Endothelial cell of umbilical vein (primary cell): ENCODE measurements around the gene AGAP3. TPM values are rescaled to one million over a fixed set of nuclear protein-coding genes. Genes with fewer than 3 reads are reported as not detected.

ENCODE experiments used
- BruUV-seq: library from RNA; stranded (reverse); fragments of 400-500 nt; replicated peaks from 2 replicates; lab custom pipeline; 2021; lab: Mats Ljungman, UMichigan
- CTCF ChIA-PET: fragments of 300-600, 350-600 bp; sonication (Branson Sonifier 250); formaldehyde crosslinking; loops from one replicate; lab custom pipeline; 2021; ENCODE audit warnings: antibody characterized with exemption, inconsistent platforms; lab: Charles Lee
- POLR2A ChIA-PET: fragments of 300-600, 350-600 bp; sonication (Branson Sonifier 250); formaldehyde crosslinking; loops from one replicate; lab custom pipeline; 2021; ENCODE audit warnings: antibody characterized with exemption, inconsistent platforms; lab: Charles Lee
- DNase-seq: peaks from one replicate; pipeline ENCODE4 v3.0.0-alpha.2; 2011; ENCODE audit warnings: low read depth, low spot score
- FAIRE-seq: peaks from 2 replicates; lab custom pipeline; 2011; peaks lifted over from hg19 to GRCh38; lab: Jason Lieb, UNC
- H2AFZ ChIP-seq: 2 replicates; pipeline ENCODE4 v1.6.0; 2012; ENCODE audit warnings: low read depth, low read length, control low read depth, inconsistent platforms
- H3K27ac ChIP-seq: 2 replicates; pipeline ENCODE4 v1.5.1; 2011; ENCODE audit warnings: low read depth, mild to moderate bottlenecking, control low read depth, low read length, moderate library complexity; ENCODE audit not compliant: insufficient read depth
- H3K27me3 ChIP-seq, 2 experiments: 2 replicates each; pipeline versions ENCODE4 v1.6.0 to v1.6.1; 2011; ENCODE audit warnings: low read length in 2 of 2, mixed read lengths in 1 of 2; ENCODE audit not compliant: control insufficient read depth in 2 of 2, insufficient read depth in 2 of 2
- H3K36me3 ChIP-seq, 2 experiments: 2 replicates in 1 of 2; 3 replicates in 1 of 2; pipeline ENCODE4 v1.5.1; 2011; ENCODE audit warnings: low read length in 2 of 2, mild to moderate bottlenecking in 1 of 2, moderate library complexity in 1 of 2; ENCODE audit not compliant: control insufficient read depth in 2 of 2, insufficient read depth in 2 of 2; ENCODE audit errors: extremely low read depth in 1 of 2
- H3K4me1 ChIP-seq: 3 replicates; pipeline ENCODE4 v1.5.1; 2011; ENCODE audit warnings: mild to moderate bottlenecking, low read length; ENCODE audit not compliant: control insufficient read depth, insufficient read depth; ENCODE audit errors: extremely low read depth
- H3K4me2 ChIP-seq: 2 replicates; pipeline ENCODE4 v1.6.1; 2011; ENCODE audit warnings: low read length, control low read depth, mixed read lengths; ENCODE audit not compliant: insufficient read depth
- H3K4me3 ChIP-seq, 3 experiments: fragments of 200-600 bp in 1 of 3; sonication (generic), shearing (Covaris generic) in 1 of 3; replicated peaks in 1 of 3; 2 replicates each; pipeline ENCODE4 v1.5.1; 2011 to 2016; ENCODE audit warnings: control low read depth in 3 of 3, low read length in 3 of 3, mild to moderate bottlenecking in 2 of 3, inconsistent platforms in 1 of 3, low read depth in 1 of 3, moderate library complexity in 1 of 3; ENCODE audit not compliant: insufficient read depth in 1 of 3
- H3K79me2 ChIP-seq: 2 replicates; pipeline ENCODE4 v1.6.0; 2012; ENCODE audit warnings: low read length, inconsistent platforms; ENCODE audit not compliant: control insufficient read depth, insufficient read depth
- H3K9ac ChIP-seq: replicated peaks from 2 replicates; pipeline ENCODE3; 2011; ENCODE audit warnings: low read length, control low read depth; ENCODE audit not compliant: insufficient read depth; ENCODE audit errors: extremely low read depth
- H3K9me1 ChIP-seq: replicated peaks from 3 replicates; pipeline ENCODE4 v1.6.0; 2011; ENCODE audit warnings: mild to moderate bottlenecking, low read length; ENCODE audit not compliant: control insufficient read depth, insufficient read depth; ENCODE audit errors: extremely low read depth
- H3K9me3 ChIP-seq: replicated peaks from 2 replicates; pipeline ENCODE4 v1.5.1; 2012; ENCODE audit warnings: low read length, inconsistent platforms; ENCODE audit not compliant: control insufficient read depth, insufficient read depth
- H4K20me1 ChIP-seq: replicated peaks from 2 replicates; pipeline ENCODE3; 2011; ENCODE audit warnings: mild to moderate bottlenecking, low read length; ENCODE audit not compliant: control insufficient read depth, insufficient read depth; ENCODE audit errors: extremely low read depth
- CTCF ChIP-seq, 2 donors: IDR thresholded peaks; 1 replicate in 1 of 2; 2 replicates in 1 of 2; pipeline ENCODE4 v1.5.1; 2011; ENCODE audit warnings: low read length in 2 of 2, mild to moderate bottlenecking in 2 of 2, moderate library complexity in 2 of 2, control low read depth in 1 of 2, inconsistent platforms in 1 of 2, low read depth in 1 of 2; ENCODE audit not compliant: insufficient read depth in 1 of 2; ENCODE audit errors: extremely low read depth in 1 of 2
- EZH2 ChIP-seq: IDR thresholded peaks from 2 replicates; pipeline ENCODE4 v1.6.1; 2012; ENCODE audit warnings: borderline replicate concordance, low read depth, mild to moderate bottlenecking, moderate library complexity, low read length, inconsistent platforms; ENCODE audit not compliant: severe bottlenecking
- FOS ChIP-seq: IDR thresholded peaks from 2 replicates; pipeline ENCODE4 v1.6.1; 2011; ENCODE audit warnings: mild to moderate bottlenecking, low read length, moderate library complexity, borderline replicate concordance; ENCODE audit not compliant: insufficient read depth
- GATA2 ChIP-seq: IDR thresholded peaks from 2 replicates; pipeline ENCODE4 v1.7.0; 2011; ENCODE audit warnings: low read depth, mild to moderate bottlenecking, moderate library complexity, mixed read lengths, low read length; ENCODE audit not compliant: insufficient read length, insufficient read depth
- JUN ChIP-seq: IDR thresholded peaks from 2 replicates; pipeline ENCODE4 v1.6.1; 2011; ENCODE audit warnings: borderline replicate concordance, low read depth; ENCODE audit not compliant: insufficient read length, insufficient read depth
- MAX ChIP-seq: IDR thresholded peaks from 2 replicates; pipeline ENCODE4 v1.6.1; 2011; ENCODE audit not compliant: insufficient read depth, insufficient read length
- MYC ChIP-seq: IDR thresholded peaks from one replicate; pipeline ENCODE4 v1.6.1; 2011; ENCODE audit warnings: mild to moderate bottlenecking, low read depth, low read length
- POLR2A ChIP-seq: IDR thresholded peaks from 2 replicates; pipeline ENCODE4 v1.6.1; 2012; ENCODE audit warnings: low read depth, mild to moderate bottlenecking, control low read depth, low read length
- POLR2AphosphoS5 ChIP-seq: IDR thresholded peaks from 2 replicates; pipeline ENCODE4 v1.6.1; 2012; ENCODE audit warnings: low read depth, mild to moderate bottlenecking, control low read depth, low read length, moderate library complexity; ENCODE audit not compliant: insufficient read depth
- dilution Hi-C: fragments of 300-500 bp; cut with MboI; formaldehyde crosslinking; loops from one replicate; pipeline ENCODE4 v1.15.0; 2019; ENCODE audit warnings: low sequenced_read_pairs; ENCODE audit not compliant: extremely low pct_ligation_motif_present
- intact Hi-C: fragments of 100-400 bp; cut with micrococcal nuclease; formaldehyde crosslinking; loops from one replicate; pipeline ENCODE4 v1.10.0; 2022
- polyA plus RNA-seq, 4 experiments: library from polyadenylated mRNA; depleted of rRNA in 3 of 4; stranded (reverse) in 3 of 4; unstranded in 1 of 4; fragments of >200 nt; gene quantifications; 2 replicates each; pipeline versions ENCODE4 v1.2.1 to v1.2.3, GENCODE V29; 2011 to 2012; ENCODE audit warnings: missing spikeins in 1 of 4
- total RNA-seq: library from RNA; stranded (reverse); gene quantifications from 2 replicates; pipeline ENCODE4 v1.2.3, GENCODE V29; 2021

Gene AGAP3
- total and polyA plus RNA-seq, 2 donors (not counting 3 experiments of a cell fraction or from before 2014, with no cell fraction given), result 171 to 174 TPM

- intact Hi-C loops, result loop anchor here (2.0 kb wide), 2 partner anchors 148 to 212 kb away; no protein-coding TSS in a partner anchor
- FAIRE-seq, result no peak
- H3K36me3 ChIP-seq, result peaks cover 0 to 2% of the 10 kb centered on the region in 2 experiments
- H3K27ac ChIP-seq, result no peak overlapping the region
- dilution Hi-C loops, result no loop called here
- no peaks in the 10 kb centered on the region for H3K27me3 ChIP-seq
- H4K20me1 ChIP-seq, result no peaks in the 10 kb centered on the region
- peaks cover 72% of the 10 kb centered on the region for H3K79me2 ChIP-seq
- TF ChIP-seq POLR2AphosphoS5 (no peak), JUN (no peak), GATA2 (no peak), POLR2A (no peak), MYC (no peak), EZH2 (no peak), CTCF (IDR thresholded peaks at IDR 0.05; ENCODE audit: extremely low read depth in 1 of 2, insufficient read depth in 1 of 2, low read depth in 1 of 2, low read length in 2 of 2) (no peak), FOS (no peak), MAX (no peak)
- ChIA-PET POLR2A (interaction anchor here (0.8 kb wide), 1 partner anchor 21 kb away, joined by 3 read pairs; no protein-coding TSS in a partner anchor), CTCF (interaction anchor here (0.8 to 4.5 kb wide), 18 partner anchors 8 to 148 kb away, joined by 3 to 26 read pairs (median 6); partner anchors contain the start of genes ABCB8, AGAP3 and FASTK)
- H2AFZ ChIP-seq, result no peak overlapping the region
- H3K4me1 ChIP-seq, result peaks cover 17% of the 10 kb centered on the region
- H3K9me1 ChIP-seq, result no peaks in the 10 kb centered on the region
- no TSS peak for BruUV-seq
- no peak for DNase-seq
- H3K9ac ChIP-seq, result no peak overlapping the region
- no peak overlapping the region for H3K4me3 ChIP-seq
- no peak overlapping the region for H3K4me2 ChIP-seq
- H3K9me3 ChIP-seq, result no peaks in the 10 kb centered on the region
Observed at GRCh38 chr7:151110236-151110940, 24.1 kb downstream of the AGAP3 start.
